GM20431 (cell line): Measurements from ENCODE around the gene ALG9.

Source experiments
- in situ Hi-C: fragments of 300-500 bp; cut with MseI, MboI; formaldehyde crosslinking; loops from one replicate; pipeline ENCODE4 v1.15.0; 2020; ENCODE audit warnings: low sequenced_read_pairs; ENCODE audit not compliant: unreplicated experiment

ALG9 gene, protein sequence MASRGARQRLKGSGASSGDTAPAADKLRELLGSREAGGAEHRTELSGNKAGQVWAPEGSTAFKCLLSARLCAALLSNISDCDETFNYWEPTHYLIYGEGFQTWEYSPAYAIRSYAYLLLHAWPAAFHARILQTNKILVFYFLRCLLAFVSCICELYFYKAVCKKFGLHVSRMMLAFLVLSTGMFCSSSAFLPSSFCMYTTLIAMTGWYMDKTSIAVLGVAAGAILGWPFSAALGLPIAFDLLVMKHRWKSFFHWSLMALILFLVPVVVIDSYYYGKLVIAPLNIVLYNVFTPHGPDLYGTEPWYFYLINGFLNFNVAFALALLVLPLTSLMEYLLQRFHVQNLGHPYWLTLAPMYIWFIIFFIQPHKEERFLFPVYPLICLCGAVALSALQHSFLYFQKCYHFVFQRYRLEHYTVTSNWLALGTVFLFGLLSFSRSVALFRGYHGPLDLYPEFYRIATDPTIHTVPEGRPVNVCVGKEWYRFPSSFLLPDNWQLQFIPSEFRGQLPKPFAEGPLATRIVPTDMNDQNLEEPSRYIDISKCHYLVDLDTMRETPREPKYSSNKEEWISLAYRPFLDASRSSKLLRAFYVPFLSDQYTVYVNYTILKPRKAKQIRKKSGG

DNA sequence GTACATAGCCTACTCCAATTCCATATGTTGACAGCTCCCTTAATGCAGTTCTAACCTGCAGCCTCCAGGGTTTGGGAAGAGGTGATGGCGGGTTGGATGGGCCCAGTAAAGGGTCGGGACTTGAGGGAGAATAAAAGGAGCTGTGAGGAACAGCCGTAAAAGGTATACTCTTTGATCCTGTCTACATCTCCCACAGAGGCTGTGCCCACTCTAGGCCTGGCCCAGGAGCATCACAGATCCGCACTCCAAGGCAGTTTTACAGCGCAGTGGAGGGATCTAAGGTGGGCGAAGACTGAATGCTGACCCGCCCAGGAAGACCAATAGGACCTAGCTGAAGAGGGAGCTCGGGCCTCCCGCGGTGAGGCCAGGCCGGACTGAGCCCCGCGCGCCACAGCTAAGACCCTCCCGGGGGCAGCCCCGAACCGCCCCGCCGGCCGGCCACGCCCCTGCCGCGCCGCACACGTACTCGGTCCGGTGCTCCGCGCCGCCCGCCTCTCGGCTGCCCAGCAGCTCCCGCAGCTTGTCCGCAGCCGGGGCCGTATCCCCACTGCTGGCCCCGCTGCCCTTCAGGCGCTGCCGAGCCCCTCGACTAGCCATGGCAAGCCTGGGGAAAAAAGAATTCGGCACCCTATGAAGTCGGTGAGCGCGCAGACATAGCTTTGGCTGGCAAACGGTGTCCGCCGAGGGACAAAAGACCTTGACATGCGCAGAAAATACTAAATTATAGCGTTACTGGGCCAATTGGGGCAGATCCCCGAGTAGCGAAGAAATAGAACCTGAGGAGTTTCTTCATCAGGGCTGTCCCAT, at the start of gene ALG9:
Gene ALG9, minus strand, starts transcription at position 696 of the 807 bp plus-strand sequence. Its CDS starts 99 bp downstream, at position 597.
- in situ Hi-C loops: no loop called here

DNA sequence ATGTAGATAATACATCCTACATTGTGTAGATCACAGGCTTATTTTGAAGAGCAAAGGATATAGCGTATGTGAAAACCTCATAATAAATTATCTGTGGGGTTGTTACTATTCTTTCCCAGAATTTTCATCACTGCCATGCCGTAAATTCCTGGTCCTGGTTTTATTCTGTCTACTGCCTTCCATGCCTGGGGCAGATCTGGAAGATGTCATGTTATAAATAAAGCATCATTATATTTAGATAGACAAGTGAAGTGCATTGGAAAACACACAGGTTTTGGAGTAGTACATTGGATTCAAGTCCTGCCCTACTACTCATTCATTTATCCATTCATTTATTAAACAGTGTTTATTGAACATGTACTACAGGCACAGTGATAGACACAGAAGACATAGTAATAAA, 49.5 kb upstream of the ALG9 start:
- in situ Hi-C loops: no loop called here

DNA sequence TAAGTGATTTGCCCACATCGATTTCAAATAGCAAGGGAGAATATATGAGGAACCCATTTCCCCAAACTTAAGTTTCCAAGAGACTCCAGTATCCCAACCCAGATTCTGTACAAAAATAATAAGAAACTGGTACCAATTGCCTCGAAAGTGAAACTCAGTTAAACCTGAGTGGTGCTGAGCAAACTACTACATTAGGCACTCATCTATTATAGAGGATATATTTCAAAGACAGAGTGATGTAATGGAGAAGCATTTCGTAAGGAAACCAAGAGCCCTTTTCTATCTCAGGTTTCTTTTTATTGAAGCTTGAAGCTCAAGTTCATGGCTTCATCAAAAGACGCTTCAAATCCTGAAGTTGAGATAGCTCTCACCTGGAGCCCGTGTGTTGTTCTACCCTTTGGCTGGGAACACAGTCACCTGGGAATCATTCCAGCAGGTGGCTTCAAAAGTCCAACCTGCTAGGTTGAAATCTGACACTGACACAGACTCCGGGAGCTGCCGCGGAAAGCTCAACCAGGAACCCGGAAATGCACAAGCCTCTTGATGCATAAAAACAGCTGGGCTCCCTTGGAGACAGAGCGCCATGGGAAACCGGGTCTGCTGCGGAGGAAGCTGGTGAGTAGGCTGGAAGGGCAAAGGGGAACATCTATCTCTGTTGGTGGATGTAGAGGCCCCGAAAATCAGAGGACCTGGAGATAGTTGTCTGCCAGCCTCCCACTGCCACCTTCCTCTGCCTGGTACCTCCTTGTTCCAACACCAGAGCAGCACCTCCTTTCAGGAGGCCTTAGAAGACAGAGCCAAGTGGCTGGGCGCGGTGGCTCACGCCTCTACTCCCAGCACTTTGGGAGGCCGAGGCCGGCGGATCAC, 47.2 kb upstream of the ALG9 start, which contains the start of gene C11orf52:
Gene C11orf52, plus strand, starts transcription at position 524 of the 867 bp plus-strand sequence. Its CDS starts 60 bp downstream, at position 584.
- in situ Hi-C loops: no loop called here

DNA sequence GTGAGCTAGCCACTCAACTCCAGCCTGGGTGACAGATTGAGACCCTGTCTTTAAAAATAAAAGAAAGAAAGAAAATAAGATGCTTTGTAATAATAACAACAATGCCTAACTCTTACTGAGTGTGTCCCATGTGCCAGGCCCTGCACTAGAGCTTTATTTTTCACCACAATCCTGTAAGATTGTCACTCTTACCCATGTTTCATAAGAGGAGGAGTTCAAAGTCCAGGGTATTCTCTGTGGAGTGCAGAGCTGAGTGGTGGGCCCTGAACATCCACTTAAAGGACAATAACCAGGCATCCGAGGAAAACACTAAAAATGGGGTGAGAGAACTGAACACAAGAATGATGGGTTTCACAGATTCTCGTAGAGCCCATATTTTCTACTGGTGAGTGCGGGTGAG, 46.4 kb upstream of the ALG9 start:
- in situ Hi-C loops: no loop called here

DNA sequence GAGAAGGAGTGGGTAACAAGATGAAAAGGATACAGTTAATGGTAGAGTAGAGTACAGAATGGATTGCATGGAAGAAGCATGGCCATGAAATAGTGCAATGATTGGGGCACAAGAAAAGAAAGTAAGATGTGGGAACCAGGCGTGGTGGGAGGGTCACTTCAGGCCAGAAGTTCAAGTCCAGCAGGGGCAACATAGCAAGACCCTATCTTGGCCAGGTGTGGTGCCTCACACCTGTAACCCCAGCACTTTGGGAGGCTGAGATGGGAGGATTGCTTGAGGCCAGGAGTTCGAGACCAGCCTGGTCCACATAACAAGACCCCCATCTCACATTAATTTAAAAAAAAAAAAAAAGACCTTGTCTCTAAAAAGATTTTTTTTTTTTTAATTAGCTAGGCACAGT, 45.9 kb upstream of the ALG9 start:
- in situ Hi-C loops: no loop called here

DNA sequence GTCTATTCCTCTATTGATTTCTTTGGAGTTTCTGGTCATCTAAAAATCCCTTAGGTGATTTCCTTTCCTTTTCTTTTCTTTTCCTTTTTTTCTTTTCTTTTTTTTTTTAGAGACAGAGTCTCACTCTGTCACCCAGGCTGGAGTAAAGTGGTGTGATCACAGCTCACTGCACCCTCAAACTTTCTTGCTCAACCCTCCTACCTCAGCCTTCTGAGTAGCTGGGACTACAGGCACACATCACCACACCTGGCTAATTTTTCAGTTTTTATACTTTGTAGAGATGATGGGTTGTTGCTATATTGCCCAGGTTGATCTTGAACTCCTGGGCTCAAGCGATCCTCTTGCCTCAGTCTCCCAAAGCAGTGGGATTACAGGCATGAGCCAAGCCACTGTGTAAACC, 45.4 kb upstream of the ALG9 start:
- in situ Hi-C loops: no loop called here

DNA sequence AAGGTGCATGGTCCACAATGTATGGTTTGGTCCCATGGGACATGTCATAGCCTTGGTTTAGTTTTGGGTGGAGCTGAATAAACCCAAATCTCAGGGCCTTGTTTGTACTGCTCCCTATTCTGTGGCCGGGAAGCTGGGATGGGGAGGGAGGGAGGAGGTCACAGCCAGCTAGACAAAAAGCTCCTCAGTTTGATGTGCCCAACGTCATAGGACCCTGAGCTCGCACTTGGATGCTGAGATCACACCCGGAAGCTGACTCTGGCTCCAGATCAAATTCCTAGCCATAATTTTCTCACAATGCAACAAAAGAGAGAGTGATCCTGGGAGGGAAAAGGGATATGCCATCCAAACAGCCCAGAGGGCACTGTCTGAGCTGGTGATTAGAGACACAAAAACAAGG, 42.6 kb upstream of the ALG9 start:
- in situ Hi-C loops: no loop called here

DNA sequence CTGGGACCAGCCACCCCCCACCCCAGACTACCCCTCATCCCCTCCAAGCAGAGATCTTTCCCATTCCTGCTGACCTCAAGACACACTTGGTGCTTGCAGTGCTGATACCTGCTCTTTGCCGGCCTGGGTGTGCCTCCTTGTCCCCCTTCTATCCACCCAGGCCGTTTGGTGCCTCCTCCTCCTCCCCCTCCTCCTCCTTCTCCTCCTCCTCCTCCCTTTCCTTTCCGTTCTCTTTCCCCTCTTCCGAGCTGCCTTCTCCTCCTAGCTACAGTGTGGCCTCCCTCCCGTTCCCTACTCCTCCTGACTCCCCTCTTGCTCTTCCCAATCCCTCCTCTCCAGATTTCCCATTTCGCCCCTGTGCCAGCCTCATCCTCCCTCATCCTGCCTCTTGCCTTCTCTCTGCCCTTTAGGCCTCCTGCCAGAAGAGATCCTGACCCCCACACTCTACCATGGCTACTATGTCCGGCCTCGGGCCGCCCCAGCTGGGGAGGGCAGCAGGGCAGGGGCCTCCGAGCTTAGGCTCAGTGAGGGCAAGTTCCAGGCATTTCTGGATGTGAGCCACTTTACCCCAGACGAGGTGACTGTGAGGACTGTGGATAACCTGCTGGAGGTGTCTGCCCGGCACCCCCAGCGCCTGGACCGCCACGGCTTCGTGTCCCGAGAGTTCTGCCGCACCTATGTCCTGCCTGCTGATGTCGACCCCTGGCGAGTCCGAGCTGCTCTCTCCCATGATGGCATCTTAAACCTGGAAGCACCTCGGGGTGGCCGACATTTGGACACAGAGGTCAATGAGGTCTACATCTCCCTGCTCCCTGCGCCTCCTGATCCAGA, 41.9 kb upstream of the ALG9 start:
- in situ Hi-C loops: no loop called here

DNA sequence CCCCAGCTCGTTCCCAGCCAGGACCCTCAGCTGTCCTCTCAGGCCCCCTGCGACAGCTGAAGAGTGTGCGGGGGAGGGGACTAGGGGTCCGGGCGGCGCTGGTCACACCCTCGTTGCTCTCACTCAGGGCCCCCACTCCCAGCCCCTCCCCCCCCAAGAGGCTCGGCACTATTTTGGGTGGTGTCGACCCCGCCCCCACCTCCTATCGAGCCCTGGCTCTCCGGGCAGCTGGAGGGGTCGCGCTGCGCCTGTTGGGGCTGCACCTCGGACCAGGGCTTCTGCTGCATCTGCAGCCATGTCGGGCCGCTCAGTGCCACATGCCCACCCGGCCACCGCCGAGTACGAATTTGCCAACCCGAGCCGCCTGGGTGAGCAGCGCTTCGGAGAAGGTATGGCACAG, 41.2 kb upstream of the ALG9 start, which contains the start of gene HSPB2:
Gene HSPB2, plus strand, starts transcription at position 200 of the 400 bp plus-strand sequence. Its CDS starts 96 bp downstream, at position 296.
- in situ Hi-C loops: no loop called here

DNA sequence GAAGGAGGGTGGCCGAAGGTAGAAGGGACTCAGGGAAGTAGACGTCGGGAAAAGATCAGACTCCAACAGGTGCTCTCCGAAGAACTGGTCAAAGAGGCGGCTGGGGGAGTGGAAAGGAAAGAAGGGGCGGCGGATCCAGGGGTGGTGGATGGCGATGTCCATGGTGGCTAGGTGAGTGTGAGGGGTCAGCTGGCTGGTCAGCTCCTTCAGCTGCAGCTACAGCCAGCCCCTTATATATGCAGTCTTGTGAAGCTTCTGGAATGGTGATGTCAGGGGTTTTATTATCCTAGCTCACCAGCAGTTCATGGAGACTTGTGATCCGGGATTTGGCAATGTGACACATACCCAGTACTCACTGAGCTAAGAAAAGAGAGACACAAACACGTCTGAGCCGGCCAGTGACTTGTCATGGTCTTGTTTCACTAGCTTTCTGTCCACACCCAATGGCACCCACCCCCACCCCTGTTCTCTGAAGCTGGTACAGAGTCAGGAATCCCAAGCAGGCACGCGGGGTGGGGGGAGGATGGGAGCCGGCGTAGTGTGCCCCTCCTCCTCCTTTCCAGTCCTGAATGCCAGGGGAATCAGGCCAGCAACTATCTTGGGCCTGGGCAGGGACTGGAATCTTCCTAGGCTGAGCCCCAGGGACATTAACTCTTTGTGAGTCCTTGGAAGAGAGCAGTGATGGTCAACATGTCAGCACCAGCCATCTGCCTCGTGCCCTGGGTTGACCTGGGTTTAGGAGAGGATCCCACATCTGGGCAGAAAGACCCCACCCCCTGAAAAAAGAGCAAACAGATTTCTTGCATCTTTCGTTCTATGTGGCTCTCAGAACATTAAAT, 40.4 kb upstream of the ALG9 start, which contains the start of gene CRYAB:
Gene CRYAB, minus strand, starts transcription at position 208 of the 839 bp plus-strand sequence. Its CDS starts 46 bp downstream, at position 162.
- in situ Hi-C loops: no loop called here

DNA sequence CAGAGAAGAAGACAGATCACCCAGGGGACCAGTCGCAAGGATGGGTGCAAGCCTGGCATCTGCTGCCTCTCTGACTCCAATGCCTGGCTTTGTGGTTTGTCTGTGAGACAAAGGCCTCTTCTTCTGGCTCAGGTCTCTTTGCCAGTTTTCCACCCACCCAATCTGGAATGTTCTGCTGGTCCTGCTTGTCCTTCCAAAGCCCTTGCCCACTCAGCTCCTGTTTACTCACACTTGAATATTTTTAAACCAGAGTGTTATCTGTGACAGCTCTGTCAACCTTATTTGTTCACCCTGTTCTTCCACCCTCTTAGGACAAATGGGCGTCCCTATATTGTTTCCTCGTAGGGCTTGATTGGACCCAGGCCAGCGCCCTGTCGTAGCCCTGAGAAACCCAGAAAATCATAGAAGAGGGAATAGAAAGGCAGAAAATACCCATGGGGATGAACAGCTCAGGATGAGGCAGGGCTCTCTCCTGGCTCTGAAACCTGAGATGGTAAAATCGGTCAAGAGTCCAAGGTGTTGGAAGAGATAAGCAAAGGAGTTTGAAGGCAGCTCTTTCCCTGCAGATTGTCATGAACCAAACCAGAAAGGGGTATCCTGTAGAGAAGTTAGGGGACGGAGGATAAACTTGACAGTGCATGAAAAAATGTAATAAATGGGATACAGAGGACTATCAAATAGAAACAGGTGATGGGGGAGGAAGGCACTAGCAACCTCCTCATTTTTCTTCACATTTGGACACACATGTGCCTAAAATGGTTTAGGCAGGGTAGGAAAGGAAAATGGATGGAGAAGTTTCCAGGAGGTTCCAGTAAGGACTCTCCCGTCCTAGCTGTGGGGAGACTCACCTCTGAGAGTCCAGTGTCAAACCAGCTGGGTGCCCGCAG, 39.5 kb upstream of the ALG9 start:
- in situ Hi-C loops: no loop called here

DNA sequence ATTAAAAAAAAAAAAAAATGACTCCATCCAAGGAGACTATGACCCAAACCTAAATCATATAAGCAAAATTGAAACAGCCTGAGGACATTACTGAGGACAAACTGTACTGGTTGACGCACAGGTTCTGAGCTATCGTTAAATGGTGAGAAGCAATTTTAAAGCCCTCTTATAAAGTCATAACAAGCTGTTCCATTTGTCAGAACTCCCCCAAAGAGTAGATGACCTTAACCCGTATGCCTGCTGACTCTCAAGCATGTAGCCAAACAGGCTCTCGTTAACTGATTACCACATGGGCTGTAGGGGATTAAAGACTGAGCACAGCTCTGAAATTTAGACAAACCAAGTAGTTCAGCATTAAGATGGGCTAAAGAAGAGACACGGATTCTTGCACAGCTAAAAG, 38.0 kb upstream of the ALG9 start:
- in situ Hi-C loops: no loop called here

DNA sequence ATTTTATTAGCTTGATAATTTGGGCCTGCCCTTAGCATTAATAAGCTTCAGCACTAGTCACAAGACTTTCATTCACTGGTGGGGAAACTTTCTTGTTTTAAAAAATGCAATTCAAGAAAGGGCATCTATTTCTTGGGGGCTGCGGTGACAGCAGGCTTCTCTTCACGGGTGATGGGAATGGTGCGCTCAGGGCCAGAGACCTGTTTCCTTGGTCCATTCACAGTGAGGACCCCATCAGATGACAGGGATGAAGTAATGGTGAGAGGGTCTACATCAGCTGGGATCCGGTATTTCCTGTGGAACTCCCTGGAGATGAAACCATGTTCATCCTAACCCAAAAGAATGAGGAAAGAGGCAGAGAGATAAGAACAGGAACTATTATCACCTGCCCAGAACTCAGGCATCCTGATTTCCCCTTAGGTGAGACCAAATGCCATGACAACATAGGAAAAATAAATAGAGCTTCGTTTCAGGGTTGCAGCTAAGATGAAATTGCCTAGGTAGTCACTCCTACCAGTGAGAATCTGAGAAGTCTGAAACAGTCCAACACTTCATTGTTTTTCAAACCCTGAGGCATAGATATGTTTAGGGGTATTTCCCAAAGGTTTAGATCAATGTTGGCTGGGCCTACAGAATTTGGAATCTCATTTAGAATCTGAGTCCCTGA, 37.4 kb upstream of the ALG9 start:
- in situ Hi-C loops: no loop called here

DNA sequence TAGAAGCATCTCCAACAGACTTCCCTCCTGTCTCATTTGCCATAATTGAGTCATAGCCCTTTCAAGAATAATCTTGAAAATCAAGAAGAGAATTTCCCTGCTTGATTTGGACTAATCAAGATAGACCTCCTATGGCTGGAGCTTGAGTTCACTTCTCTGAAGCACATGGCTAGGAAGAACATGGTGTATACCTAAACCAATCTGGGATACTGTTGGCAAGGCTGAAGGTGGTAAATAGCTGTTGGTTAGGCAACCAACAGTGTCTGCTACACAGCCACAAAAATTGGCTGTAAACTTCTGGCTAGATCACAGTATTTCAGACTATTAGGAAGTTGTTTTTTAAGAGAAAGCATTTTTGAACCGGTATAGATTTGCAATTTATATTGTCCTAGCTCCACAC, 35.3 kb upstream of the ALG9 start:
- in situ Hi-C loops: no loop called here

DNA sequence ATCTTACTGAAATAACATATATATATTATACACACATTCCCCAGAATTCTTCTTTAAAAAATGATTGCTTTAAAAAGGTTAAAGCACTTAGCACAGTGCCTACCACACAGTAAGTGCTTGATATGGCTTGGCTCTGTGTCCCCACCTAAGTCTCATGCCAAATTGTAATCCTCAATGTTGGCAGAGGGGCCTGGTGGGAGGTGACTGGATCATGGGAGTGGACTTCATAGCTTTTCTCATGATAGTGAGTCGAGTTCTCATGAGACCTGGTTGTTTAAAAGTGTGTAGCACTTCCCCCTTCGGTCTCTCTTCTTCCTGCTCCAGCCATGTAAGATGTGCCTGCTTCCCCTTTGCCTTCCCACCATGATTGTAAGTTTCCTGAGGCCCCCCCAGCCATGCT, 34.0 kb upstream of the ALG9 start:
- in situ Hi-C loops: no loop called here

DNA sequence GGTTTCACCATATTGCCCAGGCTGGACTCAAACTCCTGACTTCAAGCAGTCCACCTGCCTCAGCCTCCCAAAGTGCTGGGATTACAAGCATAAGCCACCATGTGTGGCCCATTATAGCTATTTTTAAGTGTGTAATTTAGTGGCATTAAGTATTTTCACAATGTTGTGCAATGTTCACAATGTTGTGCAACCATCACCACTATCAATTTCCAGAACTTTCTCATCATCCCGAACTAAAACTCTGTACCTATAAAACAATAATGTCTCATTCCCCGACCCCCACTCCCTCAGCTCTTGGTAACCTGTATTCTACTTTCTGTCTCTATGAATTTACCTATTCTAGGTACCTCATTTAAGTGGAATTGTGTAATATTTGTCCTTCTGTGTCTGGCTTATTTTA, 15.5 kb upstream of the ALG9 start:
- in situ Hi-C loops: no loop called here
